ENCODE data around the gene HS3ST4. TPM values are rescaled to one million over a fixed set of nuclear protein-coding genes. Genes with fewer than 3 reads are reported as not detected.
"Not testable (repeated sequence)": the region's sequence is repeated elsewhere in the genome, so short reads cannot be mapped to it uniquely, and the experiment has no call there.

HS3ST4 gene
- total and polyA plus RNA-seq, 2 of the 4 experiments (the other 2 are of a cell fraction), result not detected

DNA sequence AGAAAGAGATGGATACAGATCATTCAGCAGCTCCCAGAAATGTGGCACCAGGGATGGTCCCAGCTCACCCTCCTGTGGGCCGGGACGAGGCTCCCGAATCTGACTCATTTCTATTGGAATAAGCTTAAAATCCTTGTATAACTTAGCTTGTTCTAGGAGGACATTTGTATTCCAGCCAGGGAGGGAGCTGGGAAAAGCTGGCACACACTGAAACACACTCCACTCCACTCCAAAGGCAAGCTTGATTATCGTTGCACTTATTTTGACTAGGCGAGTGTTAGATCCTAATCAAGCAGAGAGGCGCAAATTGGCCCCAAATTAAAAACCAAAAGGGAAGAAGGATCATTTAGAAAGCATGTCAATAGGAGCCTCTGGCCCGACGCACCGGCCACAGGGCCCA, 339.5 kb downstream of the HS3ST4 start:
- Histone ChIP-seq H2AFZ (replicated peaks; ENCODE audit: low read length, poor library complexity) (no peak overlapping the region), H3K56ac (ENCODE audit: extremely low read depth, insufficient read depth, low read length) (no peak overlapping the region), H3K36me3 (ENCODE audit: control insufficient read depth, insufficient read depth, low read length) (no peaks in the 10 kb centered on the region), H3K9me3 (ENCODE audit: control insufficient read depth, insufficient read depth, low read length) (peaks cover 20% of the 10 kb centered on the region), H2BK20ac (ENCODE audit: low read depth, low read length) (no peak overlapping the region), H3K9me1 (ENCODE audit: insufficient read depth, low read length) (no peaks in the 10 kb centered on the region), H4K20me1 (ENCODE audit: insufficient read depth, low read length) (no peaks in the 10 kb centered on the region), H3K4me1 (ENCODE audit: control insufficient read depth, insufficient read depth, low read length) (no peaks in the 10 kb centered on the region), H2BK120ac (ENCODE audit: low read depth, low read length) (no peak overlapping the region), H3K4me2 (ENCODE audit: low read depth, low read length) (no peak overlapping the region), H2AK5ac (ENCODE audit: low read depth, low read length) (no peak overlapping the region), H3K79me1 (ENCODE audit: low read depth in 1 of 2, low read length in 2 of 2) (no peaks in the 10 kb centered on the region), H3K27me3 (ENCODE audit: control insufficient read depth, insufficient read depth, low read length) (no peaks in the 10 kb centered on the region), H3K23ac (ENCODE audit: low read depth, low read length) (no peak overlapping the region), H2BK5ac (ENCODE audit: low read depth, low read length, poor library complexity, severe bottlenecking) (no peak overlapping the region), H4K8ac (ENCODE audit: low read depth in 2 of 2, low read length in 2 of 2) (no peak overlapping the region), H2AK9ac (replicated peaks; ENCODE audit: low read depth, low read length, poor library complexity) (no peak overlapping the region), H2BK15ac (ENCODE audit: low read depth, low read length) (no peak overlapping the region), H4K91ac (ENCODE audit: insufficient read depth, low read depth, low read length) (no peak overlapping the region), H3K4ac (ENCODE audit: low read depth, low read length) (no peak overlapping the region), H3K27ac (ENCODE audit: insufficient read depth, low read length) (no peak overlapping the region), H3K18ac (ENCODE audit: low read depth, low read length) (no peak overlapping the region), H3K9ac (ENCODE audit: low read depth, low read length) (no peak overlapping the region), H3K4me3 (ENCODE audit: insufficient read depth, low read depth, low read length) (no peak overlapping the region), H3K14ac (replicated peaks; ENCODE audit: low read depth, low read length) (no peak overlapping the region), H4K5ac (ENCODE audit: low read depth, low read length) (no peak overlapping the region)
- dilution Hi-C loops (cut with HindIII; ENCODE audit: low sequenced_read_pairs, unreplicated experiment), result no loop called here
- intact Hi-C loops (cut with micrococcal nuclease), result no loop called here
- in situ Hi-C loops (cut with MboI; ENCODE audit: low sequenced_read_pairs), result no loop called here
- CTCF ChIA-PET, result no interaction called here
- ATAC-seq (ENCODE audit: low read depth) (no peak), DNase-seq (no peak)
- BruUV-seq (replicated peaks), result no TSS peak
- POLR2A ChIA-PET (ENCODE audit: unreplicated experiment), result no interaction called here
- WGBS, 2 experiments (ENCODE audit: extremely low coverage in 2 of 2, insufficient read length in 1 of 2), result no CpG with 5 or more reads among the region's 9 CpGs
- TF ChIP-seq BHLHE40 (IDR thresholded peaks at IDR 0.05; ENCODE audit: low read depth, low read length) (no peak), MXI1 (IDR thresholded peaks at IDR 0.05; ENCODE audit: borderline replicate concordance, low read depth, low read length) (no peak)

- H4K20me1 ChIP-seq (ENCODE audit: insufficient read depth, low read length); H3K4me1 ChIP-seq (ENCODE audit: control insufficient read depth, insufficient read depth, low read length); H3K4me3 ChIP-seq (ENCODE audit: insufficient read depth, low read depth, low read length); H2AFZ ChIP-seq (replicated peaks; ENCODE audit: low read length, poor library complexity); H4K91ac ChIP-seq (ENCODE audit: insufficient read depth, low read depth, low read length); H3K4me2 ChIP-seq (ENCODE audit: low read depth, low read length); intact Hi-C loops (cut with micrococcal nuclease); H2BK120ac ChIP-seq (ENCODE audit: low read depth, low read length); H3K36me3 ChIP-seq (ENCODE audit: control insufficient read depth, insufficient read depth, low read length); H3K23ac ChIP-seq (ENCODE audit: low read depth, low read length); H3K4ac ChIP-seq (ENCODE audit: low read depth, low read length); DNase-seq; H2AK5ac ChIP-seq (ENCODE audit: low read depth, low read length); H4K5ac ChIP-seq (ENCODE audit: low read depth, low read length); H3K79me1 ChIP-seq (ENCODE audit: low read depth in 1 of 2, low read length in 2 of 2); ATAC-seq (ENCODE audit: low read depth); H3K14ac ChIP-seq (replicated peaks; ENCODE audit: low read depth, low read length); CTCF ChIA-PET; H2BK15ac ChIP-seq (ENCODE audit: low read depth, low read length); H3K18ac ChIP-seq (ENCODE audit: low read depth, low read length); H4K8ac ChIP-seq (ENCODE audit: low read depth in 2 of 2, low read length in 2 of 2); H3K56ac ChIP-seq (ENCODE audit: extremely low read depth, insufficient read depth, low read length); H2AK9ac ChIP-seq (replicated peaks; ENCODE audit: low read depth, low read length, poor library complexity); dilution Hi-C loops (cut with HindIII; ENCODE audit: low sequenced_read_pairs, unreplicated experiment); H2BK20ac ChIP-seq (ENCODE audit: low read depth, low read length); in situ Hi-C loops (cut with MboI; ENCODE audit: low sequenced_read_pairs); H3K27me3 ChIP-seq (ENCODE audit: control insufficient read depth, insufficient read depth, low read length); H3K9ac ChIP-seq (ENCODE audit: low read depth, low read length); H3K9me1 ChIP-seq (ENCODE audit: insufficient read depth, low read length); H2BK5ac ChIP-seq (ENCODE audit: low read depth, low read length, poor library complexity, severe bottlenecking); H3K27ac ChIP-seq (ENCODE audit: insufficient read depth, low read length); BruUV-seq (replicated peaks); POLR2A ChIA-PET (ENCODE audit: unreplicated experiment): not testable (repeated sequence)
- peaks cover 19% of the 10 kb centered on the region for H3K9me3 ChIP-seq (ENCODE audit: control insufficient read depth, insufficient read depth, low read length)
- WGBS, 2 experiments (ENCODE audit: extremely low coverage in 2 of 2, insufficient read length in 1 of 2), result 85% methylated on average over 14 of the region's 18 CpGs; no CpG with 5 or more reads in 1 of the 2 experiments
Measured at GRCh38 chr16:26032661-26033060, 340.9 kb downstream of the HS3ST4 start.

Measured in IMR-90 (cell line).